Adrenal gland (tissue), 5 donors: Measurements from ENCODE around the gene ANXA8L1.
"Not testable (repeated sequence)": the region's sequence is repeated elsewhere in the genome, so short reads cannot be mapped to it uniquely, and the experiment has no call there.

Experiments used
- CTCF ChIP-seq, 6 experiments: fragments of 450-650 bp in 4 of 6; fragments of 200-600 bp in 2 of 6; sonication (generic) in 1 of 6; IDR thresholded peaks; 1 replicate in 5 of 6; 2 replicates in 1 of 6; pipeline versions ENCODE4 v1.5.1 to v1.8.0; 2016 to 2021; ENCODE audit warnings: antibody characterized with exemption in 6 of 6, mild to moderate bottlenecking in 2 of 6, moderate library complexity in 1 of 6
- POLR2A ChIP-seq, 2 donors: fragments of 450-650 bp; IDR thresholded peaks; one replicate each; pipeline ENCODE4 v1.6.1; 2017; ENCODE audit warnings: antibody characterized with exemption in 2 of 2, mild to moderate bottlenecking in 2 of 2, moderate library complexity in 1 of 2
- donor health status: DM: no; HTN: no; CAD: no.

- TF ChIP-seq CTCF, POLR2A (IDR thresholded peaks at IDR 0.05): not testable (repeated sequence)
These were observed 35.5 kb downstream of the ANXA8L1 start for GRCh38 chr10:46411123-46411522.
